Keratinocyte (primary cell): ENCODE measurements around the gene INSC. TPM values are rescaled to one million over a fixed set of nuclear protein-coding genes. Genes with fewer than 3 reads are reported as not detected.

Source experiments
- DNase-seq: peaks from one replicate; pipeline ENCODE4 v3.0.0-alpha.2; 2011; ENCODE audit warnings: low read depth, missing footprints, low spot score
- FAIRE-seq: peaks from 2 replicates; lab custom pipeline; 2011; peaks lifted over from hg19 to GRCh38; lab: Jason Lieb, UNC
- H2AFZ ChIP-seq: 2 replicates; pipeline ENCODE4 v1.6.0; 2012; ENCODE audit warnings: low read length, control low read depth, inconsistent platforms; ENCODE audit not compliant: control insufficient read depth
- H3K27ac ChIP-seq: 2 replicates; pipeline ENCODE4 v1.5.1; 2011; ENCODE audit warnings: low read length; ENCODE audit not compliant: control insufficient read depth, insufficient read depth
- H3K27me3 ChIP-seq: 3 replicates; pipeline ENCODE4 v1.6.0; 2011; ENCODE audit warnings: low read length; ENCODE audit not compliant: control insufficient read depth, insufficient read depth; ENCODE audit errors: extremely low read depth
- H3K36me3 ChIP-seq, 2 experiments: 2 replicates in 1 of 2; 3 replicates in 1 of 2; pipeline ENCODE4 v1.5.1; 2011; ENCODE audit warnings: low read length in 2 of 2, mild to moderate bottlenecking in 1 of 2; ENCODE audit not compliant: control insufficient read depth in 2 of 2, insufficient read depth in 2 of 2; ENCODE audit errors: extremely low read depth in 1 of 2
- H3K4me1 ChIP-seq: 3 replicates; pipeline ENCODE4 v1.5.1; 2011; ENCODE audit warnings: low read length; ENCODE audit not compliant: control insufficient read depth, insufficient read depth; ENCODE audit errors: extremely low read depth
- H3K4me2 ChIP-seq: 3 replicates; pipeline ENCODE4 v1.6.0; 2011; ENCODE audit warnings: low read depth, low read length; ENCODE audit not compliant: control insufficient read depth, insufficient read depth; ENCODE audit errors: extremely low read depth
- H3K4me3 ChIP-seq, 3 experiments: fragments of 200-600 bp in 1 of 3; sonication (generic) in 1 of 3; 2 replicates in 2 of 3; 3 replicates in 1 of 3; pipeline ENCODE4 v1.5.1; 2011 to 2016; ENCODE audit warnings: low read length in 3 of 3, mild to moderate bottlenecking in 3 of 3, control low read depth in 2 of 3, inconsistent platforms in 1 of 3, low read depth in 1 of 3, mixed read lengths in 1 of 3, mixed run types in 1 of 3, moderate library complexity in 1 of 3; ENCODE audit not compliant: control insufficient read depth in 2 of 3, insufficient read depth in 2 of 3; ENCODE audit errors: extremely low read depth in 1 of 3
- H3K79me2 ChIP-seq: 2 replicates; pipeline ENCODE4 v1.6.0; 2012; ENCODE audit warnings: low read length; ENCODE audit not compliant: control insufficient read depth, insufficient read depth
- H3K9ac ChIP-seq: 3 replicates; pipeline ENCODE4 v1.6.0; 2011; ENCODE audit warnings: low read length; ENCODE audit not compliant: control insufficient read depth, insufficient read depth; ENCODE audit errors: extremely low read depth
- H3K9me1 ChIP-seq: 3 replicates; pipeline ENCODE4 v1.6.0; 2011; ENCODE audit warnings: low read length; ENCODE audit not compliant: control insufficient read depth, insufficient read depth; ENCODE audit errors: extremely low read depth
- H3K9me3 ChIP-seq: 2 replicates; pipeline ENCODE4 v1.5.1; 2012; ENCODE audit warnings: low read depth, low read length; ENCODE audit not compliant: control insufficient read depth
- H4K20me1 ChIP-seq: 3 replicates; pipeline ENCODE4 v1.6.0; 2011; ENCODE audit warnings: low read length; ENCODE audit not compliant: control insufficient read depth, insufficient read depth; ENCODE audit errors: extremely low read depth
- EZH2 ChIP-seq: IDR thresholded peaks from one replicate; pipeline ENCODE4 v1.6.1; 2012; ENCODE audit warnings: inconsistent platforms, mild to moderate bottlenecking, low read length, moderate library complexity
- dilution Hi-C: fragments of 300-500 bp; cut with MboI; formaldehyde crosslinking; loops from one replicate; pipeline ENCODE4 v1.7.0; 2020; ENCODE audit warnings: low sequenced_read_pairs; ENCODE audit not compliant: extremely low pct_ligation_motif_present
- polyA plus RNA-seq, 5 experiments: library from polyadenylated mRNA; depleted of rRNA in 3 of 5; stranded (reverse) in 3 of 5; stranded (forward) in 1 of 5; unstranded in 1 of 5; fragments of >200 nt; gene quantifications; 1 replicate in 1 of 5; 2 replicates in 3 of 5; 3 replicates in 1 of 5; pipeline versions ENCODE4 v1.2.1 to v1.2.3, GENCODE V29; 2011 to 2012; ENCODE audit warnings: missing spikeins in 2 of 5, low read depth in 1 of 5, low replicate concordance in 1 of 5
- TF ChIP-seq, protein P1 (sequence below), 3 experiments: IDR thresholded peaks in 1 of 3; conservative IDR thresholded peaks in 1 of 3; optimal IDR thresholded peaks in 1 of 3; 2 replicates in 2 of 3; 3 replicates in 1 of 3; pipeline versions ENCODE3 to v1.5.1; 2011; ENCODE audit warnings: low read length in 3 of 3, mild to moderate bottlenecking in 3 of 3, moderate library complexity in 2 of 3, control low read depth in 1 of 3, inconsistent platforms in 1 of 3; ENCODE audit not compliant: insufficient read depth in 2 of 3; ENCODE audit errors: extremely low read depth in 1 of 3

The INSC gene
- polyA plus RNA-seq, 1 donor (not counting 4 experiments of a cell fraction or from before 2014, with no cell fraction given), result 0.13 TPM

DNA sequence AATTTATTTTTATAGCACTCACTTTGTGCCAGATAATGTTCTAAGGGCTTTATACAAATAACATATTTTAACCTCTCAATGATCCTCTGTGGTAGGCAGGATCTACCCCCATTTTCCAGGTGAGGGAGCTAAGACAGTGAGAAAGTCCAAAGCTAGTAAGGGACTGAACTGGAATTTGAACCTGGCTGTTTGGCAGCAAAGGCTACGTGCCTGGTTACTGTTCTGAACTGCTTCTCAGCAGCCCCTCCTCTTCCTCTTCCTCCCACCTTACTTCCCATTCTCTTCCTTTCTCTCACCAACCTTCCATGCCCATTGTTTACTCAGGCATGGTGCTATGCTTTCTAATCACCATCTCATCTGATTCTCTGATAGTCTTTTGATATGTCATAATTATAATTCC lies 82.0 kb downstream of the INSC start:
- Histone ChIP-seq H3K27me3 (no peaks in the 10 kb centered on the region), H3K9me3 (no peaks in the 10 kb centered on the region), H4K20me1 (no peaks in the 10 kb centered on the region), H3K4me3 (no peak overlapping the region), H2AFZ (no peak overlapping the region), H3K79me2 (no peaks in the 10 kb centered on the region), H3K9ac (no peak overlapping the region), H3K27ac (no peak overlapping the region), H3K9me1 (no peaks in the 10 kb centered on the region), H3K4me1 (no peaks in the 10 kb centered on the region), H3K4me2 (no peak overlapping the region), H3K36me3 (no peaks in the 10 kb centered on the region)
- dilution Hi-C loops, result no loop called here
- TF ChIP-seq, protein P1, sequence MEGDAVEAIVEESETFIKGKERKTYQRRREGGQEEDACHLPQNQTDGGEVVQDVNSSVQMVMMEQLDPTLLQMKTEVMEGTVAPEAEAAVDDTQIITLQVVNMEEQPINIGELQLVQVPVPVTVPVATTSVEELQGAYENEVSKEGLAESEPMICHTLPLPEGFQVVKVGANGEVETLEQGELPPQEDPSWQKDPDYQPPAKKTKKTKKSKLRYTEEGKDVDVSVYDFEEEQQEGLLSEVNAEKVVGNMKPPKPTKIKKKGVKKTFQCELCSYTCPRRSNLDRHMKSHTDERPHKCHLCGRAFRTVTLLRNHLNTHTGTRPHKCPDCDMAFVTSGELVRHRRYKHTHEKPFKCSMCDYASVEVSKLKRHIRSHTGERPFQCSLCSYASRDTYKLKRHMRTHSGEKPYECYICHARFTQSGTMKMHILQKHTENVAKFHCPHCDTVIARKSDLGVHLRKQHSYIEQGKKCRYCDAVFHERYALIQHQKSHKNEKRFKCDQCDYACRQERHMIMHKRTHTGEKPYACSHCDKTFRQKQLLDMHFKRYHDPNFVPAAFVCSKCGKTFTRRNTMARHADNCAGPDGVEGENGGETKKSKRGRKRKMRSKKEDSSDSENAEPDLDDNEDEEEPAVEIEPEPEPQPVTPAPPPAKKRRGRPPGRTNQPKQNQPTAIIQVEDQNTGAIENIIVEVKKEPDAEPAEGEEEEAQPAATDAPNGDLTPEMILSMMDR (optimal IDR thresholded peaks at IDR 0.05 in 1 of 3, IDR thresholded peaks at IDR 0.05 in 1 of 3, conservative IDR thresholded peaks at IDR 0.05 in 1 of 3; ENCODE audit: extremely low read depth in 1 of 3, insufficient read depth in 2 of 3, low read length in 3 of 3), result no peak
- no peak for TF ChIP-seq EZH2
- FAIRE-seq (no peak), DNase-seq (no peak)

DNA sequence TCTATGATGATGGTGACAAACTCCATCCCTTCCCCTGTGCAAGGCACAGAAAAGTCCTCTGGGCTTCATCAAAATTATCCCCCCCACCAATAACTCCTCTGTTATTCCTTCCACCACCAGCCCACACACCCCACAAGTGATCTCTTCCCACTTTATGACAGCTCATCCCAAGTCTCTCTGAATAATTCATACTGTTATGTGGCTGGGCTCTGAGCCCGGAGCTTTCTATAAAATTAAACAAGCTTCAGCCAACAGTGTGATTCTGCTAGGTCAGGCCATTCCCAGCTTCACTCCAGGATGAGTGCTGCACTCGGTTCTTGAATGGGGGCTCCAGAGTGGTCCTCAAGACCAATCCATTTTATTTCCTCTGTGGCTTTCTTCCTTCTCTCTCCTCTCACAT lies 83.0 kb downstream of the INSC start:
- Histone ChIP-seq H3K27ac (no peak overlapping the region), H3K9ac (no peak overlapping the region), H3K27me3 (no peaks in the 10 kb centered on the region), H3K4me3 (no peak overlapping the region), H3K9me1 (no peaks in the 10 kb centered on the region), H2AFZ (no peak overlapping the region), H3K9me3 (no peaks in the 10 kb centered on the region), H3K36me3 (no peaks in the 10 kb centered on the region), H3K4me1 (no peaks in the 10 kb centered on the region), H4K20me1 (no peaks in the 10 kb centered on the region), H3K79me2 (no peaks in the 10 kb centered on the region), H3K4me2 (no peak overlapping the region)
- FAIRE-seq (no peak), DNase-seq (no peak)
- TF ChIP-seq, protein P1 (optimal IDR thresholded peaks at IDR 0.05 in 1 of 3, IDR thresholded peaks at IDR 0.05 in 1 of 3, conservative IDR thresholded peaks at IDR 0.05 in 1 of 3; ENCODE audit: extremely low read depth in 1 of 3, insufficient read depth in 2 of 3, low read length in 3 of 3), result no peak
- no peak for TF ChIP-seq EZH2
- dilution Hi-C loops, result no loop called here
